ENCODE results near the gene TOR2A. TPM values are rescaled to one million over a fixed set of nuclear protein-coding genes. Genes with fewer than 3 reads are reported as not detected.

The TOR2A gene
- total and polyA plus RNA-seq, 9 of the 15 experiments (the other 6 are each of a cell fraction or from before 2014, with no cell fraction given) = 0.80 to 25.9 (median 11.1) TPM

DNA sequence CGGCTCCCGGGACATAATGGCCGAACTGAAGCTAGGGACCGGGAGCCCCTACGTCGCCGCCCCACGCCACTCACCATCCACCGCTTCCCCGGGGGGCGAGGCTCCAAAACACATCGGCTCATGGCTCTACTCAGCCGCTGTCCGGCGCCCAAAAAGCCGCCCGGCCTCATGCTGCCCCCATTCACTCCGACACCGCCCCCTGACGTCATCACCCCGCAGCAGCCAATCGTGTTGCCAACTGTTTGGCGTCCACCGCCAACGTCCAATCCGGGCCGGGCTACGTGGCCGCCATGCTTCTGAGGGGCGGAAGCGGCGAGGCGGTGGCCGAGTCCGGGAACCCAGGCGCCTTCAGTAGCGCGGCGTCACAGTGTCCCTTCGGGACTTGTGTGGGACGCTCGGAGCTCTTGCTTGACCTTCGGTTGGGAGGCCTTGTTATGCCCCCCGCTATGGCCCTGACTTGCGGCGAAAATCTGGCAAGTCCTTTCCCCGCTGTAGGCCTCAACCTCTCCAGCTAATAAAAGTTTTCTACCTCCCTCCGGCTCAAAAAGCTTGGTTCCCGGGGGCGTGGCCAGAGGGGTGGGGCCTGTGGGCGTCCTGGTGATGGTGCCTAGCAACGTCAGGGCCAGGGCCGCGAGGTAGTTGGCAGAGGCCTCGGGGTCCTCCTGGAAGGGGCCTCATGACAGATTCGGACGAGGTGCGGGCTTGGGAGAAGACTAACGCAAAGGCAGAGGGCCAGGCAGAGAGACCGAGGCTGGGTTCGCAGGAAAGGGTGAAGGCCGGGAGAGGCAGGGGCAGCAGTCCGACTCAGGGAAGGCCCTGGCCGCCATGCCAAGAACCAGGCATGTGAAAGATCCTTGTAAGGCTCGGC, 19.4 kb downstream of the TOR2A start, which contains the start of the genes PTRH1 and TTC16 (continued):
- 0 out of 2 replicates have a peak, but pooled peaks have one; percentile 17 for TF ChIP-seq KLF13 (tag; IDR thresholded peaks at IDR 0.05; ENCODE audit: borderline replicate concordance, low read depth)
- TF ChIP-seq NCOA2 (IDR thresholded peaks at IDR 0.05; ENCODE audit: partially characterized antibody in 2 of 2) = peak in 1 of 2 experiments; percentile 93
- peak; percentile 95 for TF ChIP-seq CREB1 (IDR thresholded peaks at IDR 0.05)
- TF ChIP-seq CREB1 (CRISPR knock-in tag; IDR thresholded peaks at IDR 0.05) = peak; percentile 97
- peak; percentile 95 for TF ChIP-seq ZFX (CRISPR knock-in tag; IDR thresholded peaks at IDR 0.05)
- TF ChIP-seq, protein P1, sequence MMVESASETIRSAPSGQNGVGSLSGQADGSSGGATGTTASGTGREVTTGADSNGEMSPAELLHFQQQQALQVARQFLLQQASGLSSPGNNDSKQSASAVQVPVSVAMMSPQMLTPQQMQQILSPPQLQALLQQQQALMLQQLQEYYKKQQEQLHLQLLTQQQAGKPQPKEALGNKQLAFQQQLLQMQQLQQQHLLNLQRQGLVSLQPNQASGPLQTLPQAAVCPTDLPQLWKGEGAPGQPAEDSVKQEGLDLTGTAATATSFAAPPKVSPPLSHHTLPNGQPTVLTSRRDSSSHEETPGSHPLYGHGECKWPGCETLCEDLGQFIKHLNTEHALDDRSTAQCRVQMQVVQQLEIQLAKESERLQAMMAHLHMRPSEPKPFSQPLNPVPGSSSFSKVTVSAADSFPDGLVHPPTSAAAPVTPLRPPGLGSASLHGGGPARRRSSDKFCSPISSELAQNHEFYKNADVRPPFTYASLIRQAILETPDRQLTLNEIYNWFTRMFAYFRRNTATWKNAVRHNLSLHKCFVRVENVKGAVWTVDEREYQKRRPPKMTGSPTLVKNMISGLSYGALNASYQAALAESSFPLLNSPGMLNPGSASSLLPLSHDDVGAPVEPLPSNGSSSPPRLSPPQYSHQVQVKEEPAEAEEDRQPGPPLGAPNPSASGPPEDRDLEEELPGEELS (CRISPR knock-in tag; IDR thresholded peaks at IDR 0.05; ENCODE audit: borderline replicate concordance) = 0 out of 2 replicates have a peak, but pooled peaks have one; percentile 32
- TF ChIP-seq, protein P2, sequence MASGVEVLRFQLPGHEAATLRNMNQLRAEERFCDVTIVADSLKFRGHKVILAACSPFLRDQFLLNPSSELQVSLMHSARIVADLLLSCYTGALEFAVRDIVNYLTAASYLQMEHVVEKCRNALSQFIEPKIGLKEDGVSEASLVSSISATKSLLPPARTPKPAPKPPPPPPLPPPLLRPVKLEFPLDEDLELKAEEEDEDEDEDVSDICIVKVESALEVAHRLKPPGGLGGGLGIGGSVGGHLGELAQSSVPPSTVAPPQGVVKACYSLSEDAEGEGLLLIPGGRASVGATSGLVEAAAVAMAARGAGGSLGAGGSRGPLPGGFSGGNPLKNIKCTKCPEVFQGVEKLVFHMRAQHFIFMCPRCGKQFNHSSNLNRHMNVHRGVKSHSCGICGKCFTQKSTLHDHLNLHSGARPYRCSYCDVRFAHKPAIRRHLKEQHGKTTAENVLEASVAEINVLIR (CRISPR knock-in tag; IDR thresholded peaks at IDR 0.05) = peak; percentile 93
- TF ChIP-seq FOXK1 (CRISPR knock-in tag; IDR thresholded peaks at IDR 0.05; ENCODE audit: borderline replicate concordance) = peak; percentile 26; the same call in 1 of the 2 replicates
- TF ChIP-seq, protein P3, sequence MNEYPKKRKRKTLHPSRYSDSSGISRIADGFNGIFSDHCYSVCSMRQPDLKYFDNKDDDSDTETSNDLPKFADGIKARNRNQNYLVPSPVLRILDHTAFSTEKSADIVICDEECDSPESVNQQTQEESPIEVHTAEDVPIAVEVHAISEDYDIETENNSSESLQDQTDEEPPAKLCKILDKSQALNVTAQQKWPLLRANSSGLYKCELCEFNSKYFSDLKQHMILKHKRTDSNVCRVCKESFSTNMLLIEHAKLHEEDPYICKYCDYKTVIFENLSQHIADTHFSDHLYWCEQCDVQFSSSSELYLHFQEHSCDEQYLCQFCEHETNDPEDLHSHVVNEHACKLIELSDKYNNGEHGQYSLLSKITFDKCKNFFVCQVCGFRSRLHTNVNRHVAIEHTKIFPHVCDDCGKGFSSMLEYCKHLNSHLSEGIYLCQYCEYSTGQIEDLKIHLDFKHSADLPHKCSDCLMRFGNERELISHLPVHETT (CRISPR knock-in tag; conservative IDR thresholded peaks at IDR 0.05 in 1 of 2, IDR thresholded peaks at IDR 0.05 in 1 of 2) = 0 out of 4 replicates have a peak, but pooled peaks of 1 of the 2 experiments have one; percentile 43
- peak; percentile 30 for TF ChIP-seq MXI1 (IDR thresholded peaks at IDR 0.05; ENCODE audit: low read depth, low read length)
- TF ChIP-seq, protein P4, sequence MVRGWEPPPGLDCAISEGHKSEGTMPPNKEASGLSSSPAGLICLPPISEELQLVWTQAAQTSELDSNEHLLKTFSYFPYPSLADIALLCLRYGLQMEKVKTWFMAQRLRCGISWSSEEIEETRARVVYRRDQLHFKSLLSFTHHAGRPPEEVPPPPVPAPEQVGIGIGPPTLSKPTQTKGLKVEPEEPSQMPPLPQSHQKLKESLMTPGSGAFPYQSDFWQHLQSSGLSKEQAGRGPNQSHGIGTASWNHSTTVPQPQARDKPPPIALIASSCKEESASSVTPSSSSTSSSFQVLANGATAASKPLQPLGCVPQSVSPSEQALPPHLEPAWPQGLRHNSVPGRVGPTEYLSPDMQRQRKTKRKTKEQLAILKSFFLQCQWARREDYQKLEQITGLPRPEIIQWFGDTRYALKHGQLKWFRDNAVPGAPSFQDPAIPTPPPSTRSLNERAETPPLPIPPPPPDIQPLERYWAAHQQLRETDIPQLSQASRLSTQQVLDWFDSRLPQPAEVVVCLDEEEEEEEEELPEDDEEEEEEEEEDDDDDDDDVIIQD (CRISPR knock-in tag; IDR thresholded peaks at IDR 0.05) = no peak
- no peak for TF ChIP-seq ARID3B (CRISPR knock-in tag; IDR thresholded peaks at IDR 0.05; ENCODE audit: borderline replicate concordance)
